Uterus (tissue), 2 donors: ENCODE data around the gene ACVR1B.

Experiments
- POLR2A ChIP-seq, 2 donors: fragments of 450-650 bp; IDR thresholded peaks; one replicate each; pipeline ENCODE4 v1.6.1; 2016; ENCODE audit warnings: antibody characterized with exemption in 2 of 2, mild to moderate bottlenecking in 1 of 2, moderate library complexity in 1 of 2
- TF ChIP-seq, protein P1 (sequence below), 4 experiments: fragments of 200-600 bp in 2 of 4; fragments of 450-650 bp in 2 of 4; sonication (generic) in 2 of 4; IDR thresholded peaks; one replicate each; pipeline ENCODE4 v1.5.1; 2016 to 2019; ENCODE audit warnings: antibody characterized with exemption in 4 of 4, mild to moderate bottlenecking in 2 of 4, moderate library complexity in 1 of 4

- TF ChIP-seq, protein P1, sequence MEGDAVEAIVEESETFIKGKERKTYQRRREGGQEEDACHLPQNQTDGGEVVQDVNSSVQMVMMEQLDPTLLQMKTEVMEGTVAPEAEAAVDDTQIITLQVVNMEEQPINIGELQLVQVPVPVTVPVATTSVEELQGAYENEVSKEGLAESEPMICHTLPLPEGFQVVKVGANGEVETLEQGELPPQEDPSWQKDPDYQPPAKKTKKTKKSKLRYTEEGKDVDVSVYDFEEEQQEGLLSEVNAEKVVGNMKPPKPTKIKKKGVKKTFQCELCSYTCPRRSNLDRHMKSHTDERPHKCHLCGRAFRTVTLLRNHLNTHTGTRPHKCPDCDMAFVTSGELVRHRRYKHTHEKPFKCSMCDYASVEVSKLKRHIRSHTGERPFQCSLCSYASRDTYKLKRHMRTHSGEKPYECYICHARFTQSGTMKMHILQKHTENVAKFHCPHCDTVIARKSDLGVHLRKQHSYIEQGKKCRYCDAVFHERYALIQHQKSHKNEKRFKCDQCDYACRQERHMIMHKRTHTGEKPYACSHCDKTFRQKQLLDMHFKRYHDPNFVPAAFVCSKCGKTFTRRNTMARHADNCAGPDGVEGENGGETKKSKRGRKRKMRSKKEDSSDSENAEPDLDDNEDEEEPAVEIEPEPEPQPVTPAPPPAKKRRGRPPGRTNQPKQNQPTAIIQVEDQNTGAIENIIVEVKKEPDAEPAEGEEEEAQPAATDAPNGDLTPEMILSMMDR (IDR thresholded peaks at IDR 0.05), result no peak
- no peak for TF ChIP-seq POLR2A (IDR thresholded peaks at IDR 0.05)
Observed at GRCh38 chr12:51977320-51977753, 25.8 kb downstream of the ACVR1B start.
